ENCODE data around the gene EIF1B. TPM values are rescaled to one million over a fixed set of nuclear protein-coding genes. Genes with fewer than 3 reads are reported as not detected.

EIF1B gene
- total RNA-seq, 1 donor = 60.4 TPM

DNA sequence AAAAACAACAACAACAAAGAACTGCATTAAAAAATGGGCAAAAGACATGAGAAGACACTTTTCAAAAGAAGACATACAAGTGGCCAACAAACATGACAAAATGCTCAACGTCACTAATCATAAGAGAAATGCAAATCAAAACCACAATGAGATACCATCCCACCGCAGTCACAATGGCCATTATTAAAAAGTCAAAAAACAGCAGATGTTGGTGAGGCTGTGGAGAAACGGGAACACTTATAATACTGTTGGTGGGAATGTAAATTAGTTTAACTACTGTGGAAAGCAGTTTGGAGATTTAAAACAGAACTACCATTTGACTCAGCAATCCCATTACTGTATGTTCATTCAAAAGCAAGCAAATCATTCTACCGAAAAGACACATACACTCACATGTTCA, 15.1 kb downstream of the EIF1B start:
- Histone ChIP-seq H3K27me3 (ENCODE audit: insufficient read depth, low read length) (no peaks in the 10 kb centered on the region), H3K4me1 (ENCODE audit: insufficient read depth, low read length) (no peaks in the 10 kb centered on the region), H3K4me3 (ENCODE audit: low read length) (no peak overlapping the region), H3K9me3 (ENCODE audit: low read depth, low read length) (no peaks in the 10 kb centered on the region)

GRCh38 chr3:40325465-40325864, 16.0 kb downstream of the EIF1B start:
- Histone ChIP-seq H3K4me1 (ENCODE audit: insufficient read depth, low read length) (no peaks in the 10 kb centered on the region), H3K27me3 (ENCODE audit: insufficient read depth, low read length) (no peaks in the 10 kb centered on the region), H3K9me3 (ENCODE audit: low read depth, low read length) (no peaks in the 10 kb centered on the region), H3K4me3 (ENCODE audit: low read length) (no peak overlapping the region)

GRCh38 chr3:40328374-40328773, 18.9 kb downstream of the EIF1B start:
- Histone ChIP-seq H3K4me1 (ENCODE audit: insufficient read depth, low read length) (no peaks in the 10 kb centered on the region), H3K4me3 (ENCODE audit: low read length) (no peak overlapping the region), H3K27me3 (ENCODE audit: insufficient read depth, low read length) (no peaks in the 10 kb centered on the region), H3K9me3 (ENCODE audit: low read depth, low read length) (no peaks in the 10 kb centered on the region)

DNA sequence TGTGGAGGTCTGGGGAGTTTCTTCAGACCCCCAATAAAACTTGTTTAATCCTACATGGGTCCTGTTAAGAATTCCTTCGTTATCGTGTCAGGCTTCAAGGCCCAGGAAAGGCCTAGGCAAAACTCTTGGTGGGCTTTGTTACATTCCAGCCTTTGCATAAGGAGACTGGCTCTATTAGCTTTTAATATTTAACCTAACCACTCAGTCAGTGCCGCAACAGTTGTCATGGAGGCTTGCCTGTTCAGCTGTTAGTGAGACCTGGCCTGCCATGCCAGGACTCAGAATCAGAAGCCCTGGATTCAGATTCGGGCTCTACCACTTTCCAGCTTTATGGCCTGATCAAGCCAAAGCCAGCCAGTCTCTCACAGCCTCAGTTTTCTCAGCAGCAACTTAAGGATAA, 19.6 kb downstream of the EIF1B start:
- no peaks in the 10 kb centered on the region for H3K4me1 ChIP-seq (ENCODE audit: insufficient read depth, low read length)
- H3K4me3 ChIP-seq (ENCODE audit: low read length) = no peak overlapping the region
- no peaks in the 10 kb centered on the region for H3K9me3 ChIP-seq (ENCODE audit: low read depth, low read length)
- no peaks in the 10 kb centered on the region for H3K27me3 ChIP-seq (ENCODE audit: insufficient read depth, low read length)

DNA sequence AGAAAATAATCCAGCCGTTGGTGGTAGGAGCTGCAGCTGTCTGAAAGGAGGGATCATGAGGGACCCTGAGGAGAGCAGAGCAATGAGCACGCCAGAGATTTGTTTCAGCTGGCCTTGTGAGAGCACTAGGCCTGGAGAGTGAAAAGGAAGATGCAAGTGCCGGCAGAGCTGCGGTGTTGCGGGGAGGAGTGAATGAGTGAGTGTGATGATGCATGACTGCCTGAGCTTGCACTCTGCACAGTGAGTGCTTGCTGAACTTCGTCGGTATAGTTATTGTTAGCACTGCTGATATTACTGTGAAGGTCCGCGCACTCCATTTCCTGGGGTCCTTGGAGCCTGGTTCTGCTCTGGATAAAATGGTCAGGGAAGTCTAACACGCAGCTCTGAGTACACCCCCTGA, 23.2 kb downstream of the EIF1B start:
- Histone ChIP-seq H3K27me3 (ENCODE audit: insufficient read depth, low read length) (no peaks in the 10 kb centered on the region), H3K4me3 (ENCODE audit: low read length) (no peak overlapping the region), H3K4me1 (ENCODE audit: insufficient read depth, low read length) (no peaks in the 10 kb centered on the region), H3K9me3 (ENCODE audit: low read depth, low read length) (no peaks in the 10 kb centered on the region)

GRCh38 chr3:40333416-40333815, 23.9 kb downstream of the EIF1B start:
- no peaks in the 10 kb centered on the region for H3K4me1 ChIP-seq (ENCODE audit: insufficient read depth, low read length)
- no peaks in the 10 kb centered on the region for H3K9me3 ChIP-seq (ENCODE audit: low read depth, low read length)
- no peaks in the 10 kb centered on the region for H3K27me3 ChIP-seq (ENCODE audit: insufficient read depth, low read length)
- H3K4me3 ChIP-seq (ENCODE audit: low read length) = no peak overlapping the region

GRCh38 chr3:40333852-40334251, 24.3 kb downstream of the EIF1B start:
- no peak overlapping the region for H3K4me3 ChIP-seq (ENCODE audit: low read length)
- no peaks in the 10 kb centered on the region for H3K9me3 ChIP-seq (ENCODE audit: low read depth, low read length)
- no peaks in the 10 kb centered on the region for H3K4me1 ChIP-seq (ENCODE audit: insufficient read depth, low read length)
- H3K27me3 ChIP-seq (ENCODE audit: insufficient read depth, low read length) = no peaks in the 10 kb centered on the region

GRCh38 chr3:40336101-40336500, 26.6 kb downstream of the EIF1B start:
- Histone ChIP-seq H3K9me3 (ENCODE audit: low read depth, low read length) (no peaks in the 10 kb centered on the region), H3K4me3 (ENCODE audit: low read length) (no peak overlapping the region), H3K4me1 (ENCODE audit: insufficient read depth, low read length) (no peaks in the 10 kb centered on the region)

DNA sequence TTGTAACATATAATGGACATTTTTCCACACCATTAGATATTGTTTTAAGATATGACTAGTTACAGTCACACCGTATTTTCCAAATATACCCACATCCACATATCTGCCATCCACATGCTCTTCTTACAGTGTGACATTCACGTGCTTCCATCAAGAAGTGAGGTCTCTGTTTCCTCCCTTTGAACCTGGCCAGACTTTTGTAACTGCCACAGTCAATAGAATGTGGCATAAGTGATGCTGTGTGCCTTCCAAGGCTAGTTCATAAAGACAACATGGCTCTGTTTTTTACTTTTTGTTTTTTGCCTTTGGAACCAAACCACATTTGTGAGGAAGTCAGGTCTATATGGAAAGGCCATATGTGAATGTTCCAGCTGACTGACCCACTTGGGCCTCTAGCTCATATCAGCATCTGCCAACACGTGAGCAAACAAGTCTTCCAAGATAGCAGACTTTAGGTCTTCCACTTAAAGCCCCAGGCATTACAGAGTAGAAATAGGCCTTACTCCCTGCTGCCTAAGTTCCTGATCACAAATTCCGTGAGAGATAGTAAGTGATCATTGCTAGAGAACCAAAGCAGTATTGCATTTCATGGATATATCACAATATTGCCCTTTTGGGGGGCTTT, 27.1 kb downstream of the EIF1B start:
- H3K27me3 ChIP-seq (ENCODE audit: insufficient read depth, low read length) = no peaks in the 10 kb centered on the region
- no peaks in the 10 kb centered on the region for H3K4me1 ChIP-seq (ENCODE audit: insufficient read depth, low read length)
- no peaks in the 10 kb centered on the region for H3K9me3 ChIP-seq (ENCODE audit: low read depth, low read length)
- H3K4me3 ChIP-seq (ENCODE audit: low read length) = no peak overlapping the region

More at GRCh38 chr3:40336101-40336500, 26.6 kb downstream of the EIF1B start:
- no peaks in the 10 kb centered on the region for H3K27me3 ChIP-seq (ENCODE audit: insufficient read depth, low read length)

- Histone ChIP-seq H3K9me3 (ENCODE audit: low read depth, low read length) (no peaks in the 10 kb centered on the region), H3K4me3 (ENCODE audit: low read length) (no peak overlapping the region), H3K4me1 (ENCODE audit: insufficient read depth, low read length) (no peaks in the 10 kb centered on the region), H3K27me3 (ENCODE audit: insufficient read depth, low read length) (no peaks in the 10 kb centered on the region)
Observed at GRCh38 chr3:40337136-40338108, 27.9 kb downstream of the EIF1B start.

DNA sequence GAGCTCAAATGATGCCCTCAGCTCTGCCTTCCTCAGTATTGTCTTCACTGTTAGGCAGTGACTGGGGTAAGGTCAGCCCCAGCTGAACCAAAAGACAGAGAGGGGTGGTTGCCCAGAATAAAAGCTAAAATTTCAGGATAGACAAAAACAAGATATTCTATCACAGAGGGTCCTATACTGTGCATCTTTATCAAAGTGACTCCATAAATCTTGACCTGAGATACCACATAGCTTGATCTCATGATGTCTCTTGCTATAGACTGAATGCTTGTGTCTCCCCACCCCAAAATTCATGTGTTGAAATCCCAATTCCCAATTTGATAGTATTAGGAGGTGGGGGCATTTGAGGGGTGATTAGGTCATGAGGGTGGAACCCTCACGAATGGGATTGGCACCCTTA, 30.4 kb downstream of the EIF1B start:
- H3K4me3 ChIP-seq (ENCODE audit: low read length) = no peak overlapping the region
- no peaks in the 10 kb centered on the region for H3K27me3 ChIP-seq (ENCODE audit: insufficient read depth, low read length)
- H3K4me1 ChIP-seq (ENCODE audit: insufficient read depth, low read length) = no peaks in the 10 kb centered on the region
- H3K9me3 ChIP-seq (ENCODE audit: low read depth, low read length) = no peaks in the 10 kb centered on the region

DNA sequence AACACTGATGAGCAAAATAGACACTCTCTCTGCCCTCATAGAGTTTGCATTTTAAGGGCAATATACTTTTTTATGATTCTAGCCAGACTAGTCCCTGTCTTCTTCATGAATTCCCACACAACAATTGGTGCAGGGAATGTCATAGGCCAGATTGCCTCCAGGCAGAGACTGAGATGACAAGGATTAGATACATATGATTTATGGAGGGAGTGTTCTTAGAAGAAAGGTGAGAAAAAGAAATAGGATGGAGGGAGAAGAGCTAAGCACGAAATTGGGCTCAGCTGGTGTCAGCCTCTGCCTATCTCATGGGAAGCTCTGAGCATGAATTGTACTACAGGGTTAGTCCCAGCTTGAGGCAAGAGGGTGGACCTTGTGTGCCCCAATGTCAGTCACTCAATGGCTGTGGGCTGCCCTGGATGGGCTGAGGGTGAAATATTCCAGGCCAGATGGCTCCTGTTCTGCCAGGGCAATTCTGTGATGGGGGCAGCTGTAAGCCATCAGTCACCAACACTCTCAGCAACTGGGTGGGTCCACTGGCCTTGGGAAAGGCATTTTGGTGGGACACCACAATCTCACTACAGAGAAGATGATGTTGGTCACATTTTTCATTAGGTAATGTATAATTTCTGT, 31.1 kb downstream of the EIF1B start:
- Histone ChIP-seq H3K27me3 (ENCODE audit: insufficient read depth, low read length) (no peaks in the 10 kb centered on the region), H3K4me1 (ENCODE audit: insufficient read depth, low read length) (no peaks in the 10 kb centered on the region), H3K4me3 (ENCODE audit: low read length) (no peak overlapping the region)

DNA sequence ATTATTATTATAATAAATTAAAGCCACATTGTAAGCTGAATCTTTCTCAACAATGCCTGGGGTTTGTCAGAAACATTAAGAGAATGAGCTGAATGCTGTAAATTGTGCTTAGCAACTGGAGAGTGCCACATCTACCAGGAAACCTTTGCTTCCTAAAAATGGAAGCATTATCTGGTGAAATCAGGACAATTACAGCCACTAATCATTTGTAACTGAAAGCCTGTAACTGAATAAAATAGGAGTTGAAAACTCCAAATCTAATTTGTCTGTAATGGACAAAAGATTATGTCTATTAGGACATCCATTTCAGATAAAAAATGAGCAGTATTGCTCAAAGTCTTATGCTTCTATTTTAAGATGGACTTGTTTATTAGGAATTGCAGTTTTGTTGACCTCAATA, 32.2 kb downstream of the EIF1B start:
- Histone ChIP-seq H3K9me3 (ENCODE audit: low read depth, low read length) (no peaks in the 10 kb centered on the region), H3K4me1 (ENCODE audit: insufficient read depth, low read length) (no peaks in the 10 kb centered on the region), H3K27me3 (ENCODE audit: insufficient read depth, low read length) (no peaks in the 10 kb centered on the region), H3K4me3 (ENCODE audit: low read length) (no peak overlapping the region)

More for the DNA sequence above, 31.1 kb downstream of the EIF1B start:
- H3K9me3 ChIP-seq (ENCODE audit: low read depth, low read length) = no peaks in the 10 kb centered on the region

- no peaks in the 10 kb centered on the region for H3K4me1 ChIP-seq (ENCODE audit: insufficient read depth, low read length)
- peaks cover 5% of the 10 kb centered on the region for H3K9me3 ChIP-seq (ENCODE audit: low read depth, low read length)
- no peak overlapping the region for H3K4me3 ChIP-seq (ENCODE audit: low read length)
Observed at GRCh38 chr3:40350529-40350928, 41.0 kb downstream of the EIF1B start.

DNA sequence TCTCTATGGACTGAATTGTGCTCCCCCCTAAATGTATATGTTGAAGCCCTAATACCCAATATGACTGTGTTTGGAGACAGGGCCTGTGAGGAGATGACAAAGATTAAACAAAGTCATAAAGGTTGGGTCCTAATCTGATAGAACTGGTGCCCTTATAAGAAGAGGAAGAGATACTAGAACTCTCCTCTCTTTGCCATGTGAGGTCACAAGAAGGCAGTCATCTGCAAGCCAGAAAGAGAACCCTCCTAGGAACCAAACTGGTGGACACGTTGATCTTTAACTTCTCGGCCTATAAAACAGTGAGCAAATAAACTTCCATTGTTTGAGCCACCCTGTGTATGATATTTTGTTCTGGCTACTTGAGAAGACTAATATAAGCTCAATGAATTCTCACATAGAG, 45.9 kb downstream of the EIF1B start:
- Histone ChIP-seq H3K27me3 (ENCODE audit: insufficient read depth, low read length) (peaks cover 8% of the 10 kb centered on the region), H3K4me1 (ENCODE audit: insufficient read depth, low read length) (no peaks in the 10 kb centered on the region), H3K9me3 (ENCODE audit: low read depth, low read length) (peaks cover 5% of the 10 kb centered on the region), H3K4me3 (ENCODE audit: low read length) (no peak overlapping the region)

More at GRCh38 chr3:40350529-40350928, 41.0 kb downstream of the EIF1B start:
- H3K27me3 ChIP-seq (ENCODE audit: insufficient read depth, low read length) = peaks cover 3% of the 10 kb centered on the region
